Natural killer cell (primary cell): ENCODE results near the gene TMEM269. TPM values are rescaled to one million over a fixed set of nuclear protein-coding genes. Genes with fewer than 3 reads are reported as not detected.
A peak's percentile ranks its signal among the peaks of the same experiment; 100 is the strongest.

Experiments
- ATAC-seq, 3 donors: fragments of 150-1000 bp in 2 of 3; fragments of 200-7000 bp in 1 of 3; cut with Tn5 transposase; 1 replicate in 1 of 3; 2 replicates in 2 of 3; pipeline ENCODE4 v1.10.0; 2021; ENCODE audit warnings: mild to moderate bottlenecking in 2 of 3, moderate library complexity in 2 of 3
- DNase-seq, 2 donors: peaks; one replicate each; pipeline versions ENCODE4 v3.0.0 to v3.0.0-alpha.2; 2013 to 2021; ENCODE audit warnings: mixed read lengths in 1 of 2
- H3K27ac ChIP-seq: one replicate; pipeline ENCODE4 v1.5.1; 2013; ENCODE audit warnings: mild to moderate bottlenecking, low read length
- H3K27me3 ChIP-seq: one replicate; pipeline ENCODE4 v1.6.1; 2013; ENCODE audit warnings: low read length; ENCODE audit not compliant: control insufficient read depth, insufficient read depth
- H3K36me3 ChIP-seq: one replicate; pipeline ENCODE4 v1.6.1; 2013; ENCODE audit warnings: low read length; ENCODE audit not compliant: control insufficient read depth, insufficient read depth
- H3K4me1 ChIP-seq: one replicate; pipeline ENCODE4 v1.6.1; 2013; ENCODE audit warnings: low read length; ENCODE audit not compliant: control insufficient read depth, insufficient read depth
- H3K4me3 ChIP-seq: one replicate; pipeline ENCODE4 v1.5.1; 2013; ENCODE audit warnings: low read length
- H3K9me3 ChIP-seq: one replicate; pipeline ENCODE4 v1.6.1; 2013; ENCODE audit warnings: low read length; ENCODE audit not compliant: control insufficient read depth, insufficient read depth
- H3K27ac Mint-ChIP-seq, 2 donors: one replicate each; pipeline ENCODE4 v1.8.0; 2022; ENCODE audit warnings: mild to moderate bottlenecking in 2 of 2, mixed read lengths in 2 of 2, moderate library complexity in 1 of 2
- H3K27me3 Mint-ChIP-seq, 2 donors: one replicate each; pipeline ENCODE4 v1.8.0; 2022; ENCODE audit warnings: low read depth in 2 of 2, mixed read lengths in 2 of 2
- H3K36me3 Mint-ChIP-seq: one replicate; pipeline ENCODE4 v1.8.0; 2022; ENCODE audit warnings: mixed read lengths
- H3K4me1 Mint-ChIP-seq, 2 donors: one replicate each; pipeline ENCODE4 v1.8.0; 2022; ENCODE audit warnings: mixed read lengths in 2 of 2
- H3K4me3 Mint-ChIP-seq: one replicate; pipeline ENCODE4 v1.8.0; 2022; ENCODE audit warnings: mild to moderate bottlenecking, moderate library complexity, mixed read lengths
- H3K9me3 Mint-ChIP-seq, 2 donors: one replicate each; pipeline ENCODE4 v1.8.0; 2022; ENCODE audit warnings: mixed read lengths in 2 of 2
- CTCF ChIP-seq: fragments of 200-600 bp; IDR thresholded peaks from one replicate; pipeline ENCODE4 v1.8.0; 2022; ENCODE audit warnings: antibody characterized with exemption
- WGBS: methylation state at CpG from one replicate; pipeline ENCODE4 v1.1.7; 2013; ENCODE audit warnings: missing lambda C conversion rate; ENCODE audit not compliant: insufficient coverage; 5-methylcytosine and 5-hydroxymethylcytosine counted together
- intact Hi-C: fragments of 100-400 bp; cut with micrococcal nuclease; formaldehyde crosslinking; loops from one replicate; pipeline ENCODE4 v1.14.2; 2022
- total RNA-seq, 4 donors: library from RNA; stranded (reverse); fragments of 120-200 nt in 1 of 4; gene quantifications; one replicate each; pipeline versions ENCODE4 v1.2.3 to v1.2.4, GENCODE V29; 2013 to 2022

Gene TMEM269
- total RNA-seq, 3 donors from 2014 or later (not counting 1 experiment from before 2014, with no cell fraction given) = 0.18 to 1.4 (median 0.33) TPM

- ATAC-seq (no peak), DNase-seq (no peak)
- 71% methylated on average over 3 of the region's 4 CpGs for WGBS
- TF ChIP-seq CTCF = no peak
- no peaks in the 10 kb centered on the region for H3K9me3 ChIP-seq
- no peaks in the 10 kb centered on the region for H3K36me3 ChIP-seq
- peaks cover 15% of the 10 kb centered on the region for H3K4me1 ChIP-seq
- Mint-ChIP-seq H3K27me3 (no peaks in the 10 kb centered on the region), H3K36me3 (no peaks in the 10 kb centered on the region), H3K4me3 (no peak overlapping the region), H3K27ac (no peak overlapping the region), H3K4me1 (peaks cover 0 to 11% of the 10 kb centered on the region in 2 donors), H3K9me3 (no peaks in the 10 kb centered on the region)
- no peak overlapping the region for H3K27ac ChIP-seq
- intact Hi-C loops = no loop called here
- no peak overlapping the region for H3K4me3 ChIP-seq
- no peaks in the 10 kb centered on the region for H3K27me3 ChIP-seq
Measured at GRCh38 chr1:42736152-42736551, 48.6 kb upstream of the TMEM269 start.

- Histone ChIP-seq H3K27ac (no peak overlapping the region), H3K36me3 (no peaks in the 10 kb centered on the region), H3K9me3 (no peaks in the 10 kb centered on the region), H3K4me1 (peaks cover 15% of the 10 kb centered on the region), H3K27me3 (no peaks in the 10 kb centered on the region), H3K4me3 (no peak overlapping the region)
- Mint-ChIP-seq H3K36me3 (no peaks in the 10 kb centered on the region), H3K27ac (no peak overlapping the region), H3K27me3 (no peaks in the 10 kb centered on the region), H3K9me3 (no peaks in the 10 kb centered on the region), H3K4me3 (no peak overlapping the region), H3K4me1 (peaks cover 0 to 11% of the 10 kb centered on the region in 2 donors)
- DNase-seq (no peak), ATAC-seq (no peak)
- 89% methylated on average over 8 of the region's 8 CpGs for WGBS
- intact Hi-C loops = no loop called here
- no peak for TF ChIP-seq CTCF
Measured at GRCh38 chr1:42736571-42737200, 48.1 kb upstream of the TMEM269 start.

- H3K4me3 ChIP-seq = no peak overlapping the region
- ATAC-seq (no peak), DNase-seq (peak in 1 of 2 donors; percentile 29)
- peaks cover 15% of the 10 kb centered on the region for H3K4me1 ChIP-seq
- peaks cover 0 to 11% of the 10 kb centered on the region in 2 donors for H3K4me1 Mint-ChIP-seq
- 5% methylated on average over 5 of the region's 5 CpGs for whole genome bisulfite sequencing
- H3K9me3 ChIP-seq = no peaks in the 10 kb centered on the region
- no peaks in the 10 kb centered on the region for H3K36me3 ChIP-seq
- no peak overlapping the region for H3K27ac ChIP-seq
- H3K27ac Mint-ChIP-seq = no peak overlapping the region
- H3K27me3 ChIP-seq = no peaks in the 10 kb centered on the region
- H3K9me3 Mint-ChIP-seq = no peaks in the 10 kb centered on the region
- TF ChIP-seq CTCF = no peak
- intact Hi-C loops = no loop called here
- no peaks in the 10 kb centered on the region for H3K36me3 Mint-ChIP-seq
- H3K4me3 Mint-ChIP-seq = no peak overlapping the region
- no peaks in the 10 kb centered on the region for H3K27me3 Mint-ChIP-seq
Measured at GRCh38 chr1:42737257-42737656, 47.5 kb upstream of the TMEM269 start.
